GM18502 (cell line): ENCODE measurements around the gene AKAP12.

ENCODE experiments used
- ATAC-seq: cut with Tn5 transposase; IDR thresholded peaks from one replicate; pipeline ENCODE4 v1.9.1; 2021; ENCODE audit warnings: mild to moderate bottlenecking; ENCODE audit not compliant: unreplicated experiment, poor library complexity

The AKAP12 gene

GRCh38 chr6:151391471-151392413, 152.0 kb downstream of the AKAP12 start, which contains the start of gene ZBTB2:
Gene ZBTB2, minus strand, starts transcription at chr6:151391559. Its CDS starts 17,922 bp downstream, at chr6:151373637.
- peak; percentile 14 for ATAC-seq

- no peak for ATAC-seq
These were observed 152.7 kb downstream of the AKAP12 start for GRCh38 chr6:151392427-151392826.

GRCh38 chr6:151393410-151393809, 153.6 kb downstream of the AKAP12 start:
- no peak for ATAC-seq

DNA sequence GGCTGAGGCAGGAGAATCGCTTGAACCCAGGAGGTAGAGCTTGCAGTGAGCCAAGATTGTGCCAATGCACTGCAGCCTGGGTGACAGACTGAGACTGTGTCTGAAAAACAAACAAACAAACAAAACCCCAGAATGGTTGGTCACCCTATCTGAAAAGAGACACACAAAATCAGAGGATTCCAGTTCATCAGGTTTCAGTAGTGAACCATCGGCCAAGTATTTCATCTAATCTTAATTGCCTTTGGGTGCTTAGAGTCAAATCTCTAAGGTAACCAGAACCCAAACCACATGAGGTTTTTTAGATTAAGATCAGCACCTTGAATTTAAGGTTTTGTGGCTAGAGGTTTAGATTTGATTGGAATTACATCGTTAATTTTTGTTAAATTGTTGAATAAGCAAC, 159.9 kb downstream of the AKAP12 start:
- no peak for ATAC-seq

DNA sequence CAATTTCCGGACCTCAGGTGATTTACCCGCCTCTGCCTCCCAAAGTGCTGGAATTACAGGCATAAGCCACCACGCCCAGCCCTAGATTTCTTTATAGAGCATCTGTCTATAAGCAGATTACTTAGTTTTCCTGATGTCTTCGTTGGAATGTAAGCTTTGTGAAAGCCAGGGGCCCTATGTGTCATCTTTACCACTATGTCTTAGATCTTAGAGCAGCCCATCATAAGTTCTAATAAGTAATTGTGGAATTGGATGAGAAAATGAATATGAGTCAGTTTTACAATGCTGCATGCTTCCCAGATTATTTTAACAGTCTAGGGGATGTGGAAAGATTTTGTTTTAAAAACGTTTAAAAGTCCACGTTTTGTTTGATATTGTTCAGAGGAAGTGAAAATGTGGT, 160.7 kb downstream of the AKAP12 start:
- ATAC-seq: no peak

GRCh38 chr6:151402228-151402627, 162.5 kb downstream of the AKAP12 start:
- no peak for ATAC-seq

GRCh38 chr6:151403919-151404308, 164.1 kb downstream of the AKAP12 start:
- ATAC-seq: no peak
